ENCODE data around the gene CHN2.

CHN2 gene

GRCh38 chr7:29270594-29271318 lies 76.2 kb downstream of the CHN2 start:
- Histone ChIP-seq H3K9ac (ENCODE audit: low read length) (no peak overlapping the region), H3K27me3 (ENCODE audit: control insufficient read depth, insufficient read depth, low read length) (no peaks in the 10 kb centered on the region), H3K4me3 (ENCODE audit: low read length) (no peak overlapping the region), H3K36me3 (ENCODE audit: control insufficient read depth, insufficient read depth, low read length) (no peaks in the 10 kb centered on the region), H3K4me1 (ENCODE audit: control insufficient read depth, insufficient read depth, low read length) (peaks cover 32% of the 10 kb centered on the region), H3K9me3 (ENCODE audit: control insufficient read depth, low read length) (no peaks in the 10 kb centered on the region)

GRCh38 chr7:29271319-29271658 lies 76.7 kb downstream of the CHN2 start:
- no peaks in the 10 kb centered on the region for H3K9me3 ChIP-seq (ENCODE audit: control insufficient read depth, low read length)

DNA sequence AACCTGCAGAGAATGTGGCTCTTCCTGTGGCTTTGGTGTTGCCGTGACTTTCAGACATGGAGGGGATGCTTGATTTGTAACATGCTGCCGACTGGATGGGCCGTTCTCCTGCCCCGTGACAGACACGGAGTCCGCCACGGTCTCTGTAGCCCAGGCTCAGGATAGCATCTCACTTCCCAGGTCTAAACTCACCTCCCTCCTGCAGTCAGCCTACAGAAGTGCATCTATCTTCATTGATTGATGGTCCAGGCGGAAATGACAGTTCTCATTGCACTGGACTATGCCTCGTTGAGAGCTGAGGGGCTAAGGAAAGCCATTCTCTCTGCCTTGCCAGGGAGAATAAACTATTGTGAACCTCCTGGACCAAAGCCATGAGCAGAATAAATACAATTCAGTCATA lies 77.5 kb downstream of the CHN2 start:
- H3K4me1 ChIP-seq (ENCODE audit: control insufficient read depth, insufficient read depth, low read length): peaks cover 45% of the 10 kb centered on the region
- no peaks in the 10 kb centered on the region for H3K27me3 ChIP-seq (ENCODE audit: control insufficient read depth, insufficient read depth, low read length)
- no peak overlapping the region for H3K4me3 ChIP-seq (ENCODE audit: low read length)
- no peaks in the 10 kb centered on the region for H3K36me3 ChIP-seq (ENCODE audit: control insufficient read depth, insufficient read depth, low read length)
- H3K9ac ChIP-seq (ENCODE audit: low read length): no peak overlapping the region
- H3K9me3 ChIP-seq (ENCODE audit: control insufficient read depth, low read length): no peaks in the 10 kb centered on the region

More at GRCh38 chr7:29271319-29271658, 76.7 kb downstream of the CHN2 start:
- no peaks in the 10 kb centered on the region for H3K36me3 ChIP-seq (ENCODE audit: control insufficient read depth, insufficient read depth, low read length)
- no peaks in the 10 kb centered on the region for H3K27me3 ChIP-seq (ENCODE audit: control insufficient read depth, insufficient read depth, low read length)
- H3K9ac ChIP-seq (ENCODE audit: low read length): no peak overlapping the region
- H3K4me3 ChIP-seq (ENCODE audit: low read length): no peak overlapping the region
- H3K4me1 ChIP-seq (ENCODE audit: control insufficient read depth, insufficient read depth, low read length): peaks cover 38% of the 10 kb centered on the region

DNA sequence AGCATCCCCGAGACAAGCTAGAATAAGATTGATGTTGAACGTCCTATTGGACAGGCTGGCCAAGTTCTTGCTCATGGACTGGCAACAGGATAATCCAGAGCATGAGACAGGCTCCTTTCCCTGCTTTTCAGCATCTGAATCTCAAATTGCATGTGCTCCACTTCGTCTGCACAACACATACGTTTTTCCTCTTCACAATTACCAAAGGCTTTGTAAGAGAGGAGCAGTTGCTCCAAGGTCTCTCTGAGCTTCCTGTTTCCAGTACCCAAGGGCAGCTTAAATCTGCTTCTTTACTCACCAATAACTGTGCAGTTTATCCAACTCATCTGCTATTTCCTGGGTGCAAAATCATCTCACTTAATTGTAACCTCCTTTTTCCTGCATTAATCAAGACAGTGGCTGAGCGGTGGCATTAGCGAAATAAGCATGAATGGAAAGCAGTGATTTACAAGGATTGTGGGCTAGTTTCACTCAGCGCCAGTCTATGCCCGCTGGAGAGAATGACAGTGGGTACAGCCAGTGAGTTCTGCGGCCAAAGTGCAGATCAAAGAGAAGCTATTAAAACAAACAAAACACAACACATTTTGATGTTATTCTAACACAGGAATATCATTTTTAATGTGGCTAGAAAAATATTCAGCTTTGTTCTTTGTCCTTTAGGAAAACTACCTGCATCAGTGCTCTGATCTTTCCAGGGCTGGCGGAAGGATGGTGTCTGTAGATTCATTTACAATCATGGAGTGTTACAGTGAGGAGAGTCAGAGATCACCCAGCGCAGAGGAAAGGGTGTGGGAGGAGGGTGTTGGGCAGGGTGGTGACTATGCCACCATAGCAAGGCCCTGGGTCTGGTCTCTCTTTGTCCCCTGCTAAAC lies 79.8 kb downstream of the CHN2 start:
- Histone ChIP-seq H3K4me3 (ENCODE audit: low read length) (no peak overlapping the region), H3K27me3 (ENCODE audit: control insufficient read depth, insufficient read depth, low read length) (no peaks in the 10 kb centered on the region), H3K36me3 (ENCODE audit: control insufficient read depth, insufficient read depth, low read length) (no peaks in the 10 kb centered on the region), H3K9me3 (ENCODE audit: control insufficient read depth, low read length) (no peaks in the 10 kb centered on the region), H3K9ac (ENCODE audit: low read length) (no peak overlapping the region), H3K4me1 (ENCODE audit: control insufficient read depth, insufficient read depth, low read length) (peaks cover 43% of the 10 kb centered on the region)

DNA sequence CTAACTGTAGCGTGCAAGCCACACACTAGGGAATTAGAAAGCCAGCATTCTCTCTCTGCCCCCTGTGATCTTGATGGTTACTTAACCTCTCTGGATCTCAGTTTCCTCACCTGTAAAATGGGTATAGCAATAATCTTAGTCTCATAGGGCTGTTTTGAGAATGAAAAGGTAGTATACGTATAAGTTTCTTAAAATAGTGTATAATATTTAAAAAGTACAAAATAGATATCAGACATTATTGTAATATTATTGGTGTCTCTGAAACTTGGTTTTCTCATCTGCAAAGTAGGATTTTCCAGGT lies 80.4 kb downstream of the CHN2 start:
- H3K4me3 ChIP-seq (ENCODE audit: low read length): no peak overlapping the region
- no peaks in the 10 kb centered on the region for H3K9me3 ChIP-seq (ENCODE audit: control insufficient read depth, low read length)
- no peaks in the 10 kb centered on the region for H3K27me3 ChIP-seq (ENCODE audit: control insufficient read depth, insufficient read depth, low read length)
- no peaks in the 10 kb centered on the region for H3K36me3 ChIP-seq (ENCODE audit: control insufficient read depth, insufficient read depth, low read length)
- no peak overlapping the region for H3K9ac ChIP-seq (ENCODE audit: low read length)
- peaks cover 38% of the 10 kb centered on the region for H3K4me1 ChIP-seq (ENCODE audit: control insufficient read depth, insufficient read depth, low read length)

DNA sequence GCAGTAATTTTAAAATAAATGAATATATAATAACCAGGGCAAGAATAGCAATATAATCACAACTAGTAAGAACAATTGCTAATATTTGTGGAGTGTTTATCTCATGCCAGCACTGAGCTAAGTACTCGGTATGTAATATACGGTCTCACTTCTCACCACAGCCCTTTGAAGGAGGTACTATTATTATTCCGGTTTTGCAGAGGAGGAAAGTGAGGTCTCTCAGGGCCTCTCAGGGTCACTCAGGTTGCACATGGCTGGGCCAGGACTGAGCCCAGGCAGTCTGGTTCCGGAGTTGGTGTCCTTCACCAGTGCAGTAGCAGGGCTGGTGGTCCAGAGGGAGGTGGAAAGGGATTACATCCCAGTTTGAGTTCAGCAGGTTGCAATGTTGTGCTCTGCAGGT lies 80.9 kb downstream of the CHN2 start:
- peaks cover 38% of the 10 kb centered on the region for H3K4me1 ChIP-seq (ENCODE audit: control insufficient read depth, insufficient read depth, low read length)
- no peaks in the 10 kb centered on the region for H3K36me3 ChIP-seq (ENCODE audit: control insufficient read depth, insufficient read depth, low read length)
- H3K9me3 ChIP-seq (ENCODE audit: control insufficient read depth, low read length): no peaks in the 10 kb centered on the region
- H3K9ac ChIP-seq (ENCODE audit: low read length): no peak overlapping the region
- H3K4me3 ChIP-seq (ENCODE audit: low read length): no peak overlapping the region
- H3K27me3 ChIP-seq (ENCODE audit: control insufficient read depth, insufficient read depth, low read length): no peaks in the 10 kb centered on the region

DNA sequence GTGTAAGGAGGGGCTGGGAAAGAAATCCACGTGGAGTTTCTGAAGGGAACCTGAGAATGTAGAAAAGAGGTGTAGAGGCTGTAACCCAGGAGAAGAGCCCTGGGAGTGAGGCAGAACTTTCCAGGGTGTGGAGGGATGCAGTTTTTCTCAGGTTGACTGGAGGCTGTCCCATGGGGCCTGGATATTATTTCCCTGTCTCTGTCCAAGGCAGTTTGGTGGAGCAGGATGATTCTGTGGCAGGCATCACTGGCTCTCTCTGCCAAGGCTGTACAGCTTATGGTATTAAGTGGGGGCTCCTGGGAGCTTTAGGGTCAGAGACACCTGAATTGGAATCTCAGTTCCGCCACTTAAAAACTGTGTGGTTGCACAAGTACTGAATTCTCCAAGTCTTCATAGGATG lies 81.6 kb downstream of the CHN2 start:
- Histone ChIP-seq H3K36me3 (ENCODE audit: control insufficient read depth, insufficient read depth, low read length) (no peaks in the 10 kb centered on the region), H3K27me3 (ENCODE audit: control insufficient read depth, insufficient read depth, low read length) (no peaks in the 10 kb centered on the region), H3K4me3 (ENCODE audit: low read length) (no peak overlapping the region), H3K9ac (ENCODE audit: low read length) (no peak overlapping the region), H3K4me1 (ENCODE audit: control insufficient read depth, insufficient read depth, low read length) (peaks cover 33% of the 10 kb centered on the region), H3K9me3 (ENCODE audit: control insufficient read depth, low read length) (no peaks in the 10 kb centered on the region)

- Histone ChIP-seq H3K4me1 (ENCODE audit: control insufficient read depth, insufficient read depth, low read length) (peaks cover 27% of the 10 kb centered on the region), H3K9ac (ENCODE audit: low read length) (no peak overlapping the region), H3K27me3 (ENCODE audit: control insufficient read depth, insufficient read depth, low read length) (no peaks in the 10 kb centered on the region), H3K9me3 (ENCODE audit: control insufficient read depth, low read length) (no peaks in the 10 kb centered on the region), H3K4me3 (ENCODE audit: low read length) (no peak overlapping the region), H3K36me3 (ENCODE audit: control insufficient read depth, insufficient read depth, low read length) (no peaks in the 10 kb centered on the region)
Observed at GRCh38 chr7:29276806-29277205, 82.2 kb downstream of the CHN2 start.

DNA sequence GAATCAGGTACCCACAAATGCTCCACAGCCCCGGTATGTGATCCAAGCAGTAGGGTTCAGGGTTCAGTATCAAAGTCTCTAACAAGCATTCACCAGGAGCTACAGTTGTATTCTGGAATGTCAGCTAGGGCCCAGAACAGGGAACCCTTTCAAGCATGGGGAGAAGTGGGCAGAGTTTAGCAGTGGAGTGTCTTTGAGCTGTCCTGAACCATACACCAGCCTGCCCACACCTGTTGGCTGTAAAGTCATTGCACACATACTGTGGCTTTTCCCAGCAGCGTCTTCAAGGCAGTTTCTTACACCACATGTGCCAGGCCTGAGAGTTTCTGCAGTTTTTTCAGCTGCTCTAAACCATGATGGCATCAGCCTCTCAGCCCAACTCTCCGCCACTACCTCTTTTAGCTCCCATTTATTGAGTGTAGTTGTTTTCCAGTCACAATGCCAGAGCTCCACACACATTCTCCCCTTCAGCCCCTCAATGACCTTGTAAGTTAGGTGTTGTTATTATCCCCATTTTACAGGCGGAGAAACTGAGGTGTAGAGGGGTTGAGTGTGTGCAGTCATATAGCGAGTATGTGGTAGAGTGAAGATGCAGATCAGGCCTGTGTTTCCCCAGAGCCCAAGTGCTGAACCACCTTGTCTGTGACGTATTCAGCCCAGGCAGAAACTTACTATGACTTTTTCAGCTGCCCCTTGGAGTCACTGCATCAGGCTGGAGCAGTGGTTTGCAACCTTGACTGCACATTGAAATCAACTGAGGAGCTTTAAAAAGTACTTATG lies 83.1 kb downstream of the CHN2 start:
- no peaks in the 10 kb centered on the region for H3K9me3 ChIP-seq (ENCODE audit: control insufficient read depth, low read length)
- no peak overlapping the region for H3K9ac ChIP-seq (ENCODE audit: low read length)
- H3K27me3 ChIP-seq (ENCODE audit: control insufficient read depth, insufficient read depth, low read length): no peaks in the 10 kb centered on the region
- peaks cover 22% of the 10 kb centered on the region for H3K4me1 ChIP-seq (ENCODE audit: control insufficient read depth, insufficient read depth, low read length)
- no peak overlapping the region for H3K4me3 ChIP-seq (ENCODE audit: low read length)
- no peaks in the 10 kb centered on the region for H3K36me3 ChIP-seq (ENCODE audit: control insufficient read depth, insufficient read depth, low read length)

- H3K4me3 ChIP-seq (ENCODE audit: low read length): no peak overlapping the region
- H3K36me3 ChIP-seq (ENCODE audit: control insufficient read depth, insufficient read depth, low read length): no peaks in the 10 kb centered on the region
- H3K9ac ChIP-seq (ENCODE audit: low read length): no peak overlapping the region
- H3K9me3 ChIP-seq (ENCODE audit: control insufficient read depth, low read length): no peaks in the 10 kb centered on the region
- H3K27me3 ChIP-seq (ENCODE audit: control insufficient read depth, insufficient read depth, low read length): no peaks in the 10 kb centered on the region
- peaks cover 22% of the 10 kb centered on the region for H3K4me1 ChIP-seq (ENCODE audit: control insufficient read depth, insufficient read depth, low read length)
Observed at GRCh38 chr7:29278337-29279069, 83.9 kb downstream of the CHN2 start.

- Histone ChIP-seq H3K27me3 (ENCODE audit: control insufficient read depth, insufficient read depth, low read length) (no peaks in the 10 kb centered on the region), H3K4me3 (ENCODE audit: low read length) (no peak overlapping the region), H3K9ac (ENCODE audit: low read length) (no peak overlapping the region)
Observed at GRCh38 chr7:29281782-29282541, 87.4 kb downstream of the CHN2 start.

More at GRCh38 chr7:29281782-29282541, 87.4 kb downstream of the CHN2 start:
- peaks cover 8% of the 10 kb centered on the region for H3K4me1 ChIP-seq (ENCODE audit: control insufficient read depth, insufficient read depth, low read length)
- H3K36me3 ChIP-seq (ENCODE audit: control insufficient read depth, insufficient read depth, low read length): no peaks in the 10 kb centered on the region
- no peaks in the 10 kb centered on the region for H3K9me3 ChIP-seq (ENCODE audit: control insufficient read depth, low read length)
